HL-60/S4 treated with retinoic acid at 250 ng/mL for 4 days and 3 days (cell line): ENCODE results near the gene UBAC1.
"Not testable (repeated sequence)": the region's sequence is repeated elsewhere in the genome, so short reads cannot be mapped to it uniquely, and the experiment has no call there.

Experiments
- in situ Hi-C: fragments of 300-500 bp; cut with MboI; formaldehyde crosslinking; loops from 2 replicates; pipeline ENCODE4 v1.7.0; 2022; ENCODE audit warnings: low sequenced_read_pairs

The UBAC1 gene

GRCh38 chr9:135925496-135926133 is 35.6 kb downstream of the UBAC1 start:
- in situ Hi-C loops: no loop called here

GRCh38 chr9:135924628-135925338 is 36.4 kb downstream of the UBAC1 start:
- in situ Hi-C loops: no loop called here

- in situ Hi-C loops: no loop called here
These were observed 37.7 kb downstream of the UBAC1 start for GRCh38 chr9:135923508-135923907.

- in situ Hi-C loops: no loop called here
These were observed 39.3 kb downstream of the UBAC1 start for GRCh38 chr9:135921749-135922310.

- in situ Hi-C loops: no loop called here
These were observed 40.1 kb downstream of the UBAC1 start for GRCh38 chr9:135920973-135921585.

GRCh38 chr9:135920256-135920930 is 40.8 kb downstream of the UBAC1 start:
- in situ Hi-C loops: no loop called here

- in situ Hi-C loops: no loop called here
These were observed 41.8 kb downstream of the UBAC1 start for GRCh38 chr9:135919318-135919890.

- in situ Hi-C loops: not testable (repeated sequence)
These were observed 44.9 kb downstream of the UBAC1 start for GRCh38 chr9:135916227-135916626.

GRCh38 chr9:135914921-135915320 is 46.3 kb downstream of the UBAC1 start:
- in situ Hi-C loops: no loop called here

- in situ Hi-C loops: not testable (repeated sequence)
These were observed 49.9 kb downstream of the UBAC1 start for GRCh38 chr9:135911233-135911632.

GRCh38 chr9:135910757-135911156 is 50.4 kb downstream of the UBAC1 start:
- in situ Hi-C loops: no loop called here

GRCh38 chr9:135910216-135910615 is 51.0 kb downstream of the UBAC1 start:
- in situ Hi-C loops: no loop called here

- in situ Hi-C loops: no loop called here
These were observed 51.8 kb downstream of the UBAC1 start for GRCh38 chr9:135909371-135909770.

GRCh38 chr9:135908754-135909204 is 52.4 kb downstream of the UBAC1 start:
- in situ Hi-C loops: no loop called here

- in situ Hi-C loops: no loop called here
These were observed 53.0 kb downstream of the UBAC1 start for GRCh38 chr9:135908093-135908753.

GRCh38 chr9:135907431-135908092 is 53.6 kb downstream of the UBAC1 start, which contains the start of gene CAMSAP1:
Gene CAMSAP1, minus strand, starts transcription at chr9:135907546. Its CDS starts 387 bp downstream, at chr9:135907159.
- in situ Hi-C loops: no loop called here

- in situ Hi-C loops: no loop called here
These were observed 54.2 kb downstream of the UBAC1 start for GRCh38 chr9:135907006-135907430.

GRCh38 chr9:135906291-135907005 is 54.7 kb downstream of the UBAC1 start:
- in situ Hi-C loops: no loop called here
